PC-3 (cell line): ENCODE results near the gene MAP2.

Experiments
- CTCF ChIP-seq: fragments of 300-600 bp; sonication (generic); conservative IDR thresholded peaks from 2 replicates; pipeline ENCODE4 v1.5.1; 2017; ENCODE audit warnings: antibody characterized with exemption, low read depth, mild to moderate bottlenecking, low read length
- EZH2phosphoT487 ChIP-seq: fragments of 300-600 bp; sonication (generic); IDR thresholded peaks from 2 replicates; pipeline ENCODE4 v1.6.1; 2018; ENCODE audit warnings: mild to moderate bottlenecking, antibody characterized with exemption, low read length, borderline replicate concordance

DNA sequence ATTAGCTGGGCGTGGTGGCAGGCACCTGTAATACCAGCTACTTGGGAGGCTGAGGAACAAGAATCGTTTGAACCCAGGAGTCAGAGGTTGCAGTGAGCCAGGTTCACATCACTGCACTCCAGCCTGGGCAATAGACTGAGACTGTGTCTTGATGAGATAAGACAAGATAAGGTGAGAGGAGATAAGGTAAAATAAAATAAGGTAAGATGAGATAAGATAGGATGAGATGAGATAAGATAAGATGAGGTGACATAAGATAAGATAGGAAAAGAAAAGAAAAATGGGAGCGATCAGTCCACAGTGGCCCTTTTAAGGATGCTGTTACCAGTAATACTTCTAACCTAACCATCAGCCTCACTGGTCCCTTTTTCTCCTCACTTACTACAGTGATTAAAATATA is 213.4 kb downstream of the MAP2 start:
- TF ChIP-seq CTCF, result no peak
- no peak for TF ChIP-seq EZH2phosphoT487
